Esophagus squamous epithelium (tissue), 4 donors: ENCODE measurements around the gene NARS2.

Experiments
- POLR2A ChIP-seq, 4 donors: fragments of 450-650 bp; IDR thresholded peaks; one replicate each; pipeline ENCODE4 v1.6.1; 2017; ENCODE audit warnings: antibody characterized with exemption in 4 of 4, mild to moderate bottlenecking in 4 of 4, moderate library complexity in 3 of 4
- TF ChIP-seq, protein P1 (sequence below), 6 experiments: fragments of 450-650 bp in 4 of 6; fragments of 200-600 bp in 2 of 6; sonication (generic) in 2 of 6; IDR thresholded peaks; one replicate each; pipeline ENCODE4 v1.5.1; 2016 to 2019; ENCODE audit warnings: antibody characterized with exemption in 6 of 6, mild to moderate bottlenecking in 4 of 6, moderate library complexity in 4 of 6

DNA sequence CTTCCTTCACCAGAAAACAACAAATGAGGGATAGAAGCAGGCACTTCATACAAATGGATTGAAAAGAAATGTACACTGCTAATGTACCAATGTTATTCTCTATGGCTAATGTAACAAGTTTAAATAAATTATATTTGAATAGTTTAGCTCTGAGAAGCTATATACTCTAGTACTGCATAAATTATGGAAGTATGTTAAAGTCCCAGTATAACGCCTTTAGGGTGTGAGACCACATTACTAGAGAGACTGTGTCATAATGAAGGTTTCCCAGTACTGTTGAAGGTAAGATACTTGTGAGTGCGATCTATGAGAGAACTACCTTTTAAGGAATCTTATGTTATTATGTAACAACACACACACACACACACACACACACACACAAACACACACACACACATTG is 117.2 kb downstream of the NARS2 start:
- TF ChIP-seq POLR2A (IDR thresholded peaks at IDR 0.05), result no peak
- TF ChIP-seq, protein P1, sequence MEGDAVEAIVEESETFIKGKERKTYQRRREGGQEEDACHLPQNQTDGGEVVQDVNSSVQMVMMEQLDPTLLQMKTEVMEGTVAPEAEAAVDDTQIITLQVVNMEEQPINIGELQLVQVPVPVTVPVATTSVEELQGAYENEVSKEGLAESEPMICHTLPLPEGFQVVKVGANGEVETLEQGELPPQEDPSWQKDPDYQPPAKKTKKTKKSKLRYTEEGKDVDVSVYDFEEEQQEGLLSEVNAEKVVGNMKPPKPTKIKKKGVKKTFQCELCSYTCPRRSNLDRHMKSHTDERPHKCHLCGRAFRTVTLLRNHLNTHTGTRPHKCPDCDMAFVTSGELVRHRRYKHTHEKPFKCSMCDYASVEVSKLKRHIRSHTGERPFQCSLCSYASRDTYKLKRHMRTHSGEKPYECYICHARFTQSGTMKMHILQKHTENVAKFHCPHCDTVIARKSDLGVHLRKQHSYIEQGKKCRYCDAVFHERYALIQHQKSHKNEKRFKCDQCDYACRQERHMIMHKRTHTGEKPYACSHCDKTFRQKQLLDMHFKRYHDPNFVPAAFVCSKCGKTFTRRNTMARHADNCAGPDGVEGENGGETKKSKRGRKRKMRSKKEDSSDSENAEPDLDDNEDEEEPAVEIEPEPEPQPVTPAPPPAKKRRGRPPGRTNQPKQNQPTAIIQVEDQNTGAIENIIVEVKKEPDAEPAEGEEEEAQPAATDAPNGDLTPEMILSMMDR (IDR thresholded peaks at IDR 0.05), result no peak
